Activated naive CD8-positive, alpha-beta T cell (primary cell): ENCODE data around the gene SHANK2.

Experiments used
- H3K27ac Mint-ChIP-seq: one replicate; pipeline ENCODE4 v1.8.0; 2021; ENCODE audit warnings: mixed read lengths
- H3K27me3 Mint-ChIP-seq: one replicate; pipeline ENCODE4 v1.8.0; 2021; ENCODE audit warnings: mixed read lengths
- H3K36me3 Mint-ChIP-seq: one replicate; pipeline ENCODE4 v1.8.0; 2021; ENCODE audit warnings: mixed read lengths
- H3K4me1 Mint-ChIP-seq: one replicate; pipeline ENCODE4 v1.8.0; 2021; ENCODE audit warnings: low read depth, mixed read lengths
- H3K4me3 Mint-ChIP-seq: one replicate; pipeline ENCODE4 v1.8.0; 2021; ENCODE audit warnings: mild to moderate bottlenecking, mixed read lengths
- H3K9me3 Mint-ChIP-seq: one replicate; pipeline ENCODE4 v1.8.0; 2021; ENCODE audit warnings: low read depth, mixed read lengths

SHANK2 gene

DNA sequence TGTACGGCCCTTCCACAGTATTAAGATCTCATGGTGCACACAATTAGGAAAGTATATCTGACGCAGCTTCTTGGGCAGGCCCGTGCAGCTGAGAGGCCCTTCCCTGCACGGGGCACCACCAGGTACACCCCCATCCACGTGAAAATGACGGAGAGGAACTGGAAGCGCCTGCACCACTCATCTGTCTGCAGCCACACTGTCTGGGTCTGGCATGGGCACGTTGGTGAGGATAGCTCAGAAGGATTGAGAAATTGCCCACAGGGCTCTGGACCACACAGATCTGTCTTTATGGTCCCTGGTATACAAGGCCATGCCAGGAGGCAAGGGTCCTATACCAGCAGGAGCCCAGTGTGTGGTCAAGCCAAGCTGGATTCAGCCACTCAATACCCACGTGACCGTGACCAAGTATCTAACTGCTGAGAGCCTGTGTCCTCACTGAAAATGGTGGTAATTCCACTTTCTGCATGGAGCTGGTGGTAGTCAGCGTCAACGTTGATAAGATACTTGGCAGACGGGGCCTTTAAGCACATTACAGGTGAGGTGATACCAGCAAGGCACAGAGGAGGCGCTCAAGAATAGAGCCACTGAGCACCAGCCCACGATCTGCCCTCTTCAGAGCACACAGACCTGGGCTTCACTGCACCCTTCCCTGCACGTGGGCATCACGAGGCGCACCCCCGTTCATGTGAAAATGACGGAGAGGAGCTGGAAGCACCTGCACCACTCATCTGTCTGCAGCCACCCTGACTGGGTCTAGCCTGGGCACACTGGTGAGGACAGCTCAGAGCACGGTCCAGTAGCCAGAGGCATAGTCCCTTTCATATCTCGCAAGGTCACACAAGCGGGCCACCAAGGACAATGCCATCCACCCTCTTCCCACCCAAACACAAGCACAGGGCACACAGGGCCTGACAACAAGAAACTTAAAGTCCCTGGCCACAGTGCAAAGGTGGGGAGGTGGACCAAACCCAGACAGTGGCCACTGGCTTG lies 28.4 kb downstream of the SHANK2 start:
- Mint-ChIP-seq H3K9me3 (peaks cover 18% of the 10 kb centered on the region), H3K4me1 (no peaks in the 10 kb centered on the region), H3K4me3 (no peak overlapping the region), H3K27ac (no peak overlapping the region), H3K27me3 (peaks cover 1% of the 10 kb centered on the region), H3K36me3 (no peaks in the 10 kb centered on the region)

DNA sequence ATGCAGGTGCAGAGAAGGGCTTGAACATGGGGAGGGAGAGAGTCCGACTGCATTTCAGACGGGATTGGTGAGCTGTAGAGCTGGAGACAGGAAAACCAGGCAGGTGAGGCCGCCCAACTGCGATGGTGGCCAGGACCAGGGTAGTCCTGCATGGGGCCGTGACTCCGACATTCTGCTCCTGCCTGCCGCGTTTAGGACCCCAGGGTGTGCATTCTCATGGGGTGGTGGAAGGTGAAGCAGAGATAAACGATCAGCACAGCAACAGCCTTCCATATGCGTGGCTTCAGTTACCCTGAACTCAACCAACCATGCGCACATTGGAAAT lies 29.3 kb downstream of the SHANK2 start:
- H3K27ac Mint-ChIP-seq: no peak overlapping the region
- H3K36me3 Mint-ChIP-seq: no peaks in the 10 kb centered on the region
- peaks cover 18% of the 10 kb centered on the region for H3K9me3 Mint-ChIP-seq
- H3K27me3 Mint-ChIP-seq: peaks cover 1% of the 10 kb centered on the region
- no peak overlapping the region for H3K4me3 Mint-ChIP-seq
- H3K4me1 Mint-ChIP-seq: no peaks in the 10 kb centered on the region

DNA sequence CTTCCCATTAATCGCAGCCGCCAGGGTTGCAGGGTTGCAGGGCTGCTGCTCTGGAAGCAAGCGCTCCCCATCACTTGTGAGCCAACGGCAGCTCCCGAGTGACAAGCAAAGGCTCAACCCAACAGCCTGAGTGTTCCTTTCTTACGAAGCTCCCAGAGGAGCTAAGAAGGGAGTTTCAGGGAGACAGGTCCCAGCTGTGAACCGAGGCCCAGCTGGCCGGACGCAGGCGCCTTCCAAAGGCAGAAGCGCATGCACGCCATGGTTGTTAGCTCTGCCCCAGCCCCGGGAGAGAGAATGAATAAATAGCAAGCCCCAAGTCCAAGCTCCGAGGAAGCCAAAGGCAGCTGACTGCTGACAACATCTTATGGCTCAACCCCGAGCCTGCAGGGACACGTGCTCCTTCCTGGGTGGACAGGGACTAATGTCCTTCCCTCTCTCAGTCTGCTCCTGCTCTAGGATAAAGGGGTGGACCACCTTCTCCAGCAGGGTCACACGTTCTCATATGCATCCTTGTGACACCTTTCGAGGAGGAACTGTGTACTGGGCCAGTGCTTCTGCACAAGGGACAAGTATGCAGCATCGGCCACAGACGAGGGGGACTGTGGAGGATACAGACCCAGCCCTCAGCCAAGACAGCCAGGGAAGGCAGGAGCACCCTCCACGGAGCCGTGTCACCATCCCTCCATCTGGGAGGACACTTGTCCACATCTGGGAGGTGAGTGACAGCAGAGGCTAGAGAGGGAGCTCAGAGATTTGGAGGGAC lies 29.9 kb downstream of the SHANK2 start:
- no peaks in the 10 kb centered on the region for H3K4me1 Mint-ChIP-seq
- no peak overlapping the region for H3K4me3 Mint-ChIP-seq
- peaks cover 1% of the 10 kb centered on the region for H3K27me3 Mint-ChIP-seq
- no peak overlapping the region for H3K27ac Mint-ChIP-seq
- no peaks in the 10 kb centered on the region for H3K36me3 Mint-ChIP-seq
- peaks cover 15% of the 10 kb centered on the region for H3K9me3 Mint-ChIP-seq

DNA sequence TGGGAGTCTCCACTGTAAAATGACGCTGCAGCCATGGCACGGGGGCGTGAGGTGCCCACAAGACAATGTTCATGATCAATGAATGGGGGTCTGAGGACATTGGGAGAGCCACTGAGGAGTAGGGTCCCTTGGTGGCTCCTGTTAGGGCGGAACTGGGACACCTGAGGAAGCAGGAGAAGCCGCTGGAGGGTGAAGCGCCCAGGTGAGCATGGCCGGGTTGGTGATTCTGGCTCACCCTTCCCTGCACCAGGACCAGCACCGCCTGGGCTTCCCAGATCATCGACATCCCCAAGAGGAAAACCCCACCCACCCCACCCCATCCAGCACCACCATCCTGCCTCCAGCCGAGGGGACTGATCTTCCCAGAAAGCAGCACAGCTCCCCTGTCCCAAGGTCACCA lies 30.6 kb downstream of the SHANK2 start:
- Mint-ChIP-seq H3K36me3 (no peaks in the 10 kb centered on the region), H3K9me3 (peaks cover 8% of the 10 kb centered on the region), H3K27ac (no peak overlapping the region), H3K4me1 (no peaks in the 10 kb centered on the region), H3K27me3 (no peaks in the 10 kb centered on the region), H3K4me3 (no peak overlapping the region)

- no peaks in the 10 kb centered on the region for H3K4me1 Mint-ChIP-seq
- H3K9me3 Mint-ChIP-seq: peaks cover 7% of the 10 kb centered on the region
- H3K4me3 Mint-ChIP-seq: no peak overlapping the region
Observed at GRCh38 chr11:71221201-71221600, 31.2 kb downstream of the SHANK2 start.

DNA sequence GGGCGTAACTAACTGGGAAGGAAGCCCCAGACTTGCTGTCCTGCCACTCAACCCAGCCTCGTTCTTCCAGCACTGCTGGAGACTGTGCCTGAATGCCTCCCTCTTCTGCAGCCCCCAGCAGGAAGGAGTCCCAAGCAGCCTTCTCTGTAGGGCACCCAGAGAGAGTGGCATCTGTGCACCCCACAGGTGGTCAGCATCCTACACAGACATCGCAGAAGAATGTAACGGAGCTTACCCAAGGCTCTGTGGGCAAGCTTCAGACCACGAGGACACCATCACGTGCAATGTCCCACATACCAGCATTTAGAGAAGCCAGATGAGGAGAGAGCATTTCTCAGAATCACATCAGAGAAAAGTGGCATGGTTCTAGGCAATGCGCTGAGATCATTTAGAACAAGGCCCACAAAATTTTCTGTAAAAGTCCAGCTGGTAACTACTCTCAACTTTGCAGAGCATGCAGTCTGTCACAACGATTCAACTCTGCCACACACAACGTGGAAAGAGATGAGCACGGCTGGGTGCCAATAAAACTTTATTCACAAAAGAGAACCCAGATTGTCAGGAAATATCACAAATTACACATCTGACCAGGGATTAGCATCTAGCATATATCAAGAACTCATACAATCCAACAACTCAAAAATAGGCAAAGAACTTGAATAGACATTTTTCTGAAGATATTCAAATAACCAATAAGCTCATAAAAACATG lies 33.4 kb downstream of the SHANK2 start:
- H3K27ac Mint-ChIP-seq: no peak overlapping the region
- H3K4me1 Mint-ChIP-seq: no peaks in the 10 kb centered on the region
- H3K4me3 Mint-ChIP-seq: no peak overlapping the region
- H3K36me3 Mint-ChIP-seq: no peaks in the 10 kb centered on the region
- no peaks in the 10 kb centered on the region for H3K27me3 Mint-ChIP-seq
- no peaks in the 10 kb centered on the region for H3K9me3 Mint-ChIP-seq

More at GRCh38 chr11:71221201-71221600, 31.2 kb downstream of the SHANK2 start:
- no peaks in the 10 kb centered on the region for H3K27me3 Mint-ChIP-seq
- no peak overlapping the region for H3K27ac Mint-ChIP-seq
- H3K36me3 Mint-ChIP-seq: no peaks in the 10 kb centered on the region

DNA sequence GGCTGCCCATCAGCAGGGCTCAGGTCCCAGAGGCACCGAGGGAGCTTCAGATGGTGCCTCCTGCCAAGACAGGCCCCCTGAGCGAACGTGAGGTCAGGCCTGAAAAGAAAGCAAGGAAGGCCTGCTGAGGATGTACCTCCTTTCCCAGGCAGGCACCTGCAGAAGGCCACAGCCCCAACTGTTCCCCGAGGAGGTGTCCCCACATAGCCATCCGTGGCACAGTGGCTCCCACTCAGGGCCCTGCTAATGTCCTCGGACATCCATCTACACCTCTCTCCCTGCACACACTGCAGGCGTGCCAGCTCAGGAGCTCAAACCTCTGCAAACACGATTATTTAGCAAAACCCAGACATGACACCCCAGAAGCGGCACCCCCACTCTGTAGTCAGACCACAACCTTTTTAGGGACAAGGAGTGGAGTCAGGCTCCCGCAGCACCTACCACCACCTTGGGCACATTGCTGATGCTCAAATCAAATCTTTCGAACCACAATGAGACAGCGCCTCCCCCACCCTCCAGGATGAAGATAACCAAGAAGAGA lies 36.9 kb downstream of the SHANK2 start:
- no peaks in the 10 kb centered on the region for H3K4me1 Mint-ChIP-seq
- no peaks in the 10 kb centered on the region for H3K9me3 Mint-ChIP-seq
- no peak overlapping the region for H3K4me3 Mint-ChIP-seq
- H3K36me3 Mint-ChIP-seq: no peaks in the 10 kb centered on the region
- H3K27me3 Mint-ChIP-seq: no peaks in the 10 kb centered on the region
- H3K27ac Mint-ChIP-seq: no peak overlapping the region

DNA sequence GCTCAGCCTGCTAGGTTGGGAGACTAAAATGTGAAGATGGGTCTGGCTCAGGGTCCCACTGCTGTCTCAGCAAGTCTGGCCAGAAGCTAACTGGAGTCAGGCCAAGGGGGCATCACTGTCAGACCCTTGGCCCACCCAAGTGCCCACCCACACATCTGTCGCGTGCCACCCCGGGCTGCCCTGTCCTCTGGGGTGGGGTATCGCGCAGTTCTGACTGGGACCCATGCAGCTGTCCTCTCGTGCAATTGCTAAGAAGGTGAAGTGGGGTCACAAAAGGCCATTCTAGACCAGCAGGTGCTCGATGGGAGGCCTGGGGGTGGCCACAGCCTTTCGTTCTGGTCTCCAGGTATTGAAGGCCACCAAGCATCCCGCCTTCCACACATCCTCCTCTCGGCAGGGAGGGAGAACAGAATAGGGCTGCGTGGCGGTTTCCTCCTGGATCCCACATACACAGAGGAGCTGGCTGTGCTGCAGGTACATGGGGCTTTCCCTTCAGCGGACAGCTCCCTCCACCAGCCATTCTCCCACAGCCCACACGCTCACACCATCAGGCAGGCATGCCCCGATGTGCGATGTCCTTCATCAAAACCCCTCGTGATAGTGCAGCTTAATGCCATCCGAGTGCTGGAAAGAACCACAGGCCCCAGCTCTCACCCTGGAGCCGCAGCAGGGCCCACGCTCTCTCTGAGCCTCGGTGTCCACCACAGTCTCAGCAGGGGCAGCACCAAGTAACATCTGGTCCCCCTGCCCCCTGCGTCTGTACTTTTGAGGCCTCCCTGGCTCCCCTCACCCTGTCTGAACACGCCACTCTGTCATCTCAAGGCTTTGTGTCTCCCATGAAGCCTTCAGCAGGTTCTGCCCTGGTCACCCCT lies 37.6 kb downstream of the SHANK2 start:
- Mint-ChIP-seq H3K4me3 (no peak overlapping the region), H3K9me3 (no peaks in the 10 kb centered on the region), H3K27me3 (no peaks in the 10 kb centered on the region), H3K4me1 (no peaks in the 10 kb centered on the region), H3K36me3 (no peaks in the 10 kb centered on the region), H3K27ac (no peak overlapping the region)

DNA sequence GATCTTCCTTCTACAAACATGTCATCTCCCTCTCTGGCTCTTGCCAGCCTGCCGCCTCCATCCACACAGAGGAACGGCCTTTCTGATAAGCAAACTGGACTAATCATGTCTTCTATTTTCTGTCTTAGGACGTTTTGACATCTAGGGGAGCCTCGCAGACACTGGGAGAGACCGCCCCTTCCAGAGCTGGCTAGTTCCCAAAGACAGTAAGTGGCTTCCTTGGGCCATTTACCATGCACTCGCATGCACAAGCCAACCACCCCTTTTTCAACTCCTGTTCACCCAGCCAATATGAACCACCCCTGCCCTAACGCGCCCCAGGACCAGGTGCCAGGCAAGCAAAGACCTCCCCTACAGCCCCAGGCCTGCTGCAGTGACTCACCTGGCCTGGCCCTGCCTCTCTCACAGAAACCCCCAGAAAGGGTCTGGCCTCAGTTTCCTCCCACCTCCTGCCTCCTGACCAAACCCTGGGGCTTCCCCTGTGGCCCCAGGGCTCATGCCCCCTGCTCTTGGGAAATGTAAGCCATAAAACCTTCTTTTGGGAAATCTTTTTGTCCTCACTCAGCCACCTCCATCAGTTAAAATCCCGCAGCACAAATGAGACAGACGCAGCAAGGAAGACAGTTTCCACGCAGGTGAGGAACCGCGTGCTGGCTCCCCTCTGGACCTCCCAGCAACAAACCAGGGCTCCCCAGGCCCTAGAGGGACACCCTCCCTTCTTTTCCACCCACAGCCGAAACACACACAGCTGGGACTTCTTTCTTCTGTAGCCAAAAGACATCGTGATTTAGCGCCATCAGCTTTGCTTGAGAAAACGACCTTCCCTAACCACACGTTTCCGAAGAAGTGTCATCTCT lies 38.5 kb downstream of the SHANK2 start:
- H3K4me3 Mint-ChIP-seq: no peak overlapping the region
- no peak overlapping the region for H3K27ac Mint-ChIP-seq
- no peaks in the 10 kb centered on the region for H3K27me3 Mint-ChIP-seq
- no peaks in the 10 kb centered on the region for H3K36me3 Mint-ChIP-seq
- H3K9me3 Mint-ChIP-seq: no peaks in the 10 kb centered on the region
- no peaks in the 10 kb centered on the region for H3K4me1 Mint-ChIP-seq

DNA sequence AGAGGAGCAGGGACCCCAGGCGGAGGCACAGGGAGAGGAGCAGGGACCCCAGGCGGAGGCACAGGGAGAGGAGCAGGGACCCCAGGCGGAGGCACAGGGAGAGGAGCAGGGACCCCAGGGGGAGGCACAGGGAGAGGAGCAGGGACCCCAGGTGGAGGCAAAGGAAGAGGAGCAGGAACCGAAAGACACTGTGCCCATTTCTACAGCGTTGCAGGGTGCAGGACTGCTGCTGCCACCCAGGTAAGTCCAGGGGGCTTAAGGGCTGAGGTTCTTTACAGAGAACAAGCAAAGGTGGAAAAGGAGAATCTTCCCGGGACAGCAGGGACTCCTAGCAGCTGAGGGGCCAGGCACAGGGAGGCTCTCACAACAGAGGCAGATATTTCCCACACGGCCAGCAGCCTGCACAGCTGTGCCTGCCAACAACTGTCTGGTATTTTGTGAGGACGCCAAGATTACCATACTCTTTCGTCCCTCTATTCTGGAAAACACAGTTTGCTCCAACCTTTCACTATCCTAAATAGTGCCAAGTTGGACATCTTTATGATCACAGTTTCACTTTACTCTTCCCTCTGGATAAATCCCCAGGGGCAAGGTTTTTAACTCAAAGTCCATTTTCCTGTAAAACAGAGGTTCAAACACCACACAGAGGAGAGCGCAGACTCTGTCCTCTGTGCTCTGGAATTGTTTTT lies 39.4 kb downstream of the SHANK2 start:
- Mint-ChIP-seq H3K27me3 (no peaks in the 10 kb centered on the region), H3K4me3 (no peak overlapping the region)

DNA sequence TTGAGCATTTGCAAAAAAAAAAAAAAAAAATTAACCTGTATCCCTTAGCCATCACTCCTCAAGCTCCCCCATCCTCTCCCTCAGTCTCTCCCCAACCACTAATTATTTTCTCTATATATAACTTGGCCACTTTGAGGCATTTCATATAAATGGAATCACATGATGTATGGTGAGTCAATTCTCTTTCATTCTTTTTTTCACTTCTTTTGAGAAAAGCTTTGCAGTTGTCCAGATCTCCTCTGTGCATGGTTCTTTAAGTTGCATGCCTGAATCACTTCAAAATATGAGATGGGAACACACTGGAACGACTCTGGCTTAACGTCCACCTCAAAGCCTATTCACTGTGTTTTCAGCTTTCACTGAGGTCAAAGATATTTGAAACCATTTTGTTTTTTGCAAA lies 40.7 kb downstream of the SHANK2 start:
- Mint-ChIP-seq H3K27me3 (no peaks in the 10 kb centered on the region), H3K4me3 (no peak overlapping the region), H3K4me1 (no peaks in the 10 kb centered on the region), H3K36me3 (no peaks in the 10 kb centered on the region), H3K9me3 (no peaks in the 10 kb centered on the region), H3K27ac (no peak overlapping the region)

More for the DNA sequence above, 39.4 kb downstream of the SHANK2 start:
- Mint-ChIP-seq H3K4me1 (no peaks in the 10 kb centered on the region), H3K36me3 (no peaks in the 10 kb centered on the region), H3K27ac (no peak overlapping the region), H3K9me3 (no peaks in the 10 kb centered on the region)

DNA sequence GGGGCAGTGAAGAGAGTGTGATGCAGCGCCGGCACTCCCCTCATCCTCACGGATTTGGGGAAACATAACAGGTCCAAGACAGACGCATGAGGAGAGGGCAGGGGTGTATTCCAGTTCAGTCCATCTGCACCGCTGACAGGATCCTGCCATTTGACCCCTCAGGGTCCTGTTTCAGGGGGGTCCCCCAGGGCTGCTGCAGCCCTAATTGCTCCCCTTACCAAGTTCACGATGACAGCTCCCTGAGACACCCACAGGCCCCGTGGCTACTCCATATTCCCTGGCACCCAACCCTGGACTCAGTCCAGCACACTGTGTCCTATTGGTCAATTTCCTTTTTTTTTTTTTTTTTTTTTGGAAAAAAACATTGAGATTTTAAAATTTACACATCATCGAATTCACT lies 41.5 kb downstream of the SHANK2 start:
- no peaks in the 10 kb centered on the region for H3K36me3 Mint-ChIP-seq
- no peak overlapping the region for H3K27ac Mint-ChIP-seq
- H3K27me3 Mint-ChIP-seq: no peaks in the 10 kb centered on the region
- H3K4me3 Mint-ChIP-seq: no peak overlapping the region
- no peaks in the 10 kb centered on the region for H3K4me1 Mint-ChIP-seq
- no peaks in the 10 kb centered on the region for H3K9me3 Mint-ChIP-seq

GRCh38 chr11:71209656-71210055 lies 42.7 kb downstream of the SHANK2 start:
- Mint-ChIP-seq H3K4me1 (no peaks in the 10 kb centered on the region), H3K9me3 (no peaks in the 10 kb centered on the region), H3K36me3 (no peaks in the 10 kb centered on the region), H3K27ac (no peak overlapping the region), H3K4me3 (no peak overlapping the region), H3K27me3 (no peaks in the 10 kb centered on the region)
